ENCODE measurements around the gene USP10.

GRCh38 chr16:84778720-84779119 lies 78.9 kb downstream of the USP10 start:
- TF ChIP-seq CTCF (IDR thresholded peaks at IDR 0.05) (no peak), POLR2A (IDR thresholded peaks at IDR 0.05) (no peak)

Measured in tibial nerve (tissue), 3 donors.